K562 (cell line): ENCODE measurements around the gene PLEKHA6. TPM values are rescaled to one million over a fixed set of nuclear protein-coding genes. Genes with fewer than 3 reads are reported as not detected.
A peak's percentile ranks its signal among the peaks of the same experiment; 100 is the strongest.

ENCODE experiments used
- ARID4B ChIP-seq: sonication (generic); formaldehyde crosslinking; IDR thresholded peaks from 2 replicates; pipeline ENCODE4 v1.8.0; 2022; ENCODE audit warnings: mild to moderate bottlenecking, missing genetic modification reagents
- CXXC5 ChIP-seq: fragments of 250-450 bp; sonication (Bioruptor Pico); IDR thresholded peaks from 2 replicates; pipeline ENCODE4 v1.8.0; 2022; ENCODE audit warnings: inconsistent platforms, mild to moderate bottlenecking, moderate library complexity
- ELF1 ChIP-seq: fragments of 200-800 bp; sonication (Bioruptor generic); IDR thresholded peaks from 2 replicates; pipeline ENCODE4 v1.6.1; 2016; ENCODE audit warnings: missing genetic modification characterization, missing compliant biosample characterization
- EP300 ChIP-seq: IDR thresholded peaks from 2 replicates; pipeline ENCODE4 v1.6.1; 2012; ENCODE audit warnings: low read length, improper control_type of control experiment
- GABPA ChIP-seq: fragments of 200-800 bp; sonication (Bioruptor generic); conservative IDR thresholded peaks from 2 replicates; pipeline ENCODE4 v1.6.1; 2016; ENCODE audit warnings: low read depth, missing genetic modification characterization, missing compliant biosample characterization
- HES1 ChIP-seq: fragments of 450-650 bp; IDR thresholded peaks from 2 replicates; pipeline ENCODE4 v1.6.1; 2016; ENCODE audit warnings: low read depth, mild to moderate bottlenecking, moderate library complexity
- KLF16 ChIP-seq: IDR thresholded peaks from 2 replicates; pipeline ENCODE4 v1.6.1; 2016; ENCODE audit warnings: antibody characterized with exemption
- NFIC ChIP-seq: fragments of 450-650 bp; IDR thresholded peaks from 2 replicates; pipeline ENCODE4 v1.6.1; 2017; ENCODE audit warnings: mild to moderate bottlenecking, inconsistent platforms
- NFYB ChIP-seq: IDR thresholded peaks from 2 replicates; pipeline ENCODE4 v1.6.1; 2011; ENCODE audit warnings: mild to moderate bottlenecking, moderate library complexity; ENCODE audit not compliant: insufficient read length; ENCODE audit errors: extremely low read depth
- PRDM10 ChIP-seq: fragments of 450-650 bp; IDR thresholded peaks from 2 replicates; pipeline ENCODE4 v1.6.1; 2018; ENCODE audit not compliant: partially characterized antibody
- SRSF9 ChIP-seq: fragments of 200-400 bp; formaldehyde crosslinking; IDR thresholded peaks from 2 replicates; pipeline ENCODE4 v1.6.1; 2017; ENCODE audit warnings: low read depth, low read length, borderline replicate concordance
- ZEB2 ChIP-seq: fragments of 450-650 bp; IDR thresholded peaks from 2 replicates; pipeline ENCODE4 v1.6.1; 2016
- ZNF124 ChIP-seq: sonication (generic); formaldehyde crosslinking; IDR thresholded peaks from 2 replicates; pipeline ENCODE4 v1.8.1; 2022; ENCODE audit warnings: missing genetic modification reagents
- ZNF644 ChIP-seq: fragments of 200-800 bp; sonication (Bioruptor generic); IDR thresholded peaks from 2 replicates; pipeline ENCODE4 v1.6.1; 2016; ENCODE audit warnings: low read depth, missing genetic modification characterization, missing compliant biosample characterization
- ZNF655 ChIP-seq: fragments of 250-450 bp; sonication (Bioruptor Pico); IDR thresholded peaks from 2 replicates; pipeline ENCODE4 v1.5.0; 2021
- ZNF76 ChIP-seq: fragments of 250-450 bp; sonication (Bioruptor Pico); IDR thresholded peaks from 2 replicates; pipeline ENCODE4 v1.4.0; 2020; ENCODE audit warnings: mild to moderate bottlenecking, moderate library complexity, borderline replicate concordance
- polyA plus RNA-seq, 8 experiments: library from polyadenylated mRNA; depleted of rRNA in 4 of 8; stranded (reverse) in 5 of 8; unstranded in 3 of 8; fragments of >200 nt; fragmentation: Nextera tagmentation in 2 of 8; fragmentation: Illumina TruSeq in 1 of 8; extraction: Ambion mirVana in 2 of 8; extraction: Trizol in 1 of 8; gene quantifications; 2 replicates each; pipeline versions ENCODE4 v1.2.1 to v1.2.3, GENCODE V29; 2011 to 2014; ENCODE audit warnings: inconsistent platforms in 1 of 8, missing spikeins in 1 of 8
- total RNA-seq, 7 experiments: library from RNA; depleted of rRNA in 6 of 7; stranded (reverse); fragments of >200 nt in 6 of 7; fragmentation: Illumina TruSeq in 2 of 7; extraction: Trizol in 2 of 7; gene quantifications; 2 replicates each; pipeline versions ENCODE4 v1.2.1 to v1.2.3, GENCODE V29; 2011 to 2021; ENCODE audit warnings: low replicate concordance in 1 of 7

Gene PLEKHA6
- total and polyA plus RNA-seq, 9 of the 15 experiments (the other 6 are each of a cell fraction or from before 2014, with no cell fraction given) = under 0.01 to 0.33 (median 0.01) TPM; not detected in 4

GRCh38 chr1:204363335-204364114 is 3.8 kb upstream of the PLEKHA6 start (continued):
- TF ChIP-seq PRDM10 (peak; percentile 19), ARID4B (CRISPR knock-in tag) (no peak), ZNF124 (CRISPR knock-in tag) (no peak), KLF16 (peak; percentile 56), NFYB (no peak), CXXC5 (peak; percentile 68), SRSF9 (no peak), HES1 (no peak), ZEB2 (peak; percentile 66; the same call in 1 of the 2 replicates), ZNF644 (tag) (no peak), EP300 (peak; percentile 22; the same call in 1 of the 2 replicates), ZNF655 (CRISPR knock-in tag) (no peak), NFIC (no peak), ELF1 (tag) (peak; percentile 77), ZNF76 (CRISPR knock-in tag) (peak; percentile 49; the same call in 1 of the 2 replicates), GABPA (peak; percentile 94)
